ENCODE measurements around the gene HOXA3.
A peak's percentile ranks its signal among the peaks of the same experiment; 100 is the strongest.

HOXA3 gene

GRCh38 chr7:27165996-27166530 lies 13.7 kb upstream of the HOXA3 start:
- DNase-seq, result no peak

- DNase-seq, result no peak
Observed at GRCh38 chr7:27165089-27165995, 13.0 kb upstream of the HOXA3 start, which contains the start of gene HOXA9. Gene HOXA9 (minus strand): TSS chr7:27165537. CDS start chr7:27165457, 80 bp downstream.

- no peak for DNase-seq
Observed at GRCh38 chr7:27164367-27165088, 12.1 kb upstream of the HOXA3 start.

- no peak for DNase-seq
Observed at GRCh38 chr7:27164045-27164366, 11.6 kb upstream of the HOXA3 start.

- no peak for DNase-seq
Observed at GRCh38 chr7:27163288-27164044, 11.1 kb upstream of the HOXA3 start.

- no peak for DNase-seq
Observed at GRCh38 chr7:27162561-27163287, 10.3 kb upstream of the HOXA3 start.

- no peak for DNase-seq
Observed at GRCh38 chr7:27161721-27162560, 9.6 kb upstream of the HOXA3 start.

- DNase-seq, result no peak
Observed at GRCh38 chr7:27161214-27161720, 8.9 kb upstream of the HOXA3 start.

- peak; percentile 73 for DNase-seq
Observed at GRCh38 chr7:27160546-27161213, 8.3 kb upstream of the HOXA3 start.

- no peak for DNase-seq
Observed at GRCh38 chr7:27160145-27160545, 7.8 kb upstream of the HOXA3 start.

GRCh38 chr7:27159266-27160144 lies 7.1 kb upstream of the HOXA3 start:
- no peak for DNase-seq

GRCh38 chr7:27158436-27159265 lies 6.3 kb upstream of the HOXA3 start:
- DNase-seq, result no peak

- no peak for DNase-seq
Observed at GRCh38 chr7:27157702-27158431, 5.5 kb upstream of the HOXA3 start.

GRCh38 chr7:27156916-27157701 lies 4.7 kb upstream of the HOXA3 start:
- no peak for DNase-seq

- DNase-seq, result no peak
Observed at GRCh38 chr7:27156508-27156898, 4.1 kb upstream of the HOXA3 start, which contains the start of gene HOXA7. Gene HOXA7 (minus strand): TSS chr7:27156675. CDS start chr7:27156545, 130 bp downstream.

- no peak for DNase-seq
Observed at GRCh38 chr7:27155816-27156507, 3.6 kb upstream of the HOXA3 start.

Measured in central memory CD4-positive, alpha-beta T cell (primary cell).